T-helper 2 cell treated with Interferon-gamma antibody and Interleukin-4, amounts not matched to agents 5 μg/mL and 100 μg/mL, for 36 hours (primary cell): Measurements from ENCODE around the gene GAA.
A peak's percentile ranks its signal among the peaks of the same experiment; 100 is the strongest.

Experiments
- DNase-seq: peaks from one replicate; pipeline ENCODE4 v3.0.0; 2021; ENCODE audit warnings: low spot score
- H3K27ac Mint-ChIP-seq: one replicate; pipeline ENCODE4 v1.8.0; 2021; ENCODE audit warnings: mild to moderate bottlenecking, mixed read lengths
- H3K27me3 Mint-ChIP-seq: one replicate; pipeline ENCODE4 v1.8.0; 2021; ENCODE audit warnings: low read depth, mixed read lengths
- H3K36me3 Mint-ChIP-seq: one replicate; pipeline ENCODE4 v1.8.0; 2021; ENCODE audit warnings: low read depth, mixed read lengths
- H3K4me1 Mint-ChIP-seq: one replicate; pipeline ENCODE4 v1.8.0; 2021; ENCODE audit warnings: low read depth, mixed read lengths
- H3K4me3 Mint-ChIP-seq: one replicate; pipeline ENCODE4 v1.8.0; 2022; ENCODE audit warnings: mild to moderate bottlenecking, moderate library complexity, mixed read lengths
- H3K9me3 Mint-ChIP-seq: one replicate; pipeline ENCODE4 v1.8.0; 2021; ENCODE audit warnings: mixed read lengths

Gene GAA

GRCh38 chr17:80124351-80124981 lies 23.1 kb downstream of the GAA start:
- H3K27me3 Mint-ChIP-seq = peaks cover 17% of the 10 kb centered on the region
- no peaks in the 10 kb centered on the region for H3K36me3 Mint-ChIP-seq
- H3K4me3 Mint-ChIP-seq = no peak overlapping the region
- H3K4me1 Mint-ChIP-seq = no peaks in the 10 kb centered on the region
- H3K27ac Mint-ChIP-seq = no peak overlapping the region
- no peaks in the 10 kb centered on the region for H3K9me3 Mint-ChIP-seq
- no peak for DNase-seq

DNA sequence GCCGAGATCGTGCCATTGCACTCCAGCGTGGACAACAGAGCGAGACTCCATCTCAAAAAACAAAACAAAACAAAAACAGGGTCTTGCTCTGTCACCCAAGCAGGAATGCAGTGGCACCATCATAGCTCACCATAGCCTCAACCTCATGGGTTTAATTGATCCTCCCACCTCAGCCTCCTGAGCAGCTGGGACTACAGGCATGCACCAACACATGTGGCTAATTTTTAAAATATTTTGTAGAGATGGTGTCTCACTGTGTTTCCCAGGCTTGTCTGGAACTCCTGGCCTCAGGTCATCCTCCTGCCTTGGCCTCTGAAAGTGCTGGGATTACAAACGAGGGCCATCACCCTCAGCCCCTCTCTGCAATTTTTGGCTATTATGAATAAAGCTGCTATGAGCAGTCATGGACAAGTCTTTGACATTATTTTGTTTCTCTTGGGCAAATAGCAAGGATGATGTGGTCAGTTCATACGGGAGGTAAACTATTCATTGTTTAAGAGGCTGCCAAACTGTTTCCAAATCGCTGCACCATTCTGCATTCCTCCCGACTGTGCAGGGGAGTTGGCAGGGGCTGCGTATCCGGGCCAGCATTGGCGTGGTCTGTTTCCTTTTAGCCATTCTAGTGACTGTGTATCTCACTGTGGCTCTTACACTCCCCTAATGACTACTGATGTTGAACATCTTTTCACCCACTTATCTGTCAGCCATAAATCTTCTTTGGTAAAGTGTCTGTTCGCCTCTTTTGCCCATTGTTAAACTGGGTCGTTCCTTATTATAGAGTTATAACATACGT lies 24.5 kb downstream of the GAA start:
- no peak for DNase-seq
- H3K4me1 Mint-ChIP-seq = no peaks in the 10 kb centered on the region

GRCh38 chr17:80126449-80126715 lies 25.0 kb downstream of the GAA start:
- no peaks in the 10 kb centered on the region for H3K9me3 Mint-ChIP-seq
- DNase-seq = no peak
- no peaks in the 10 kb centered on the region for H3K36me3 Mint-ChIP-seq
- no peak overlapping the region for H3K27ac Mint-ChIP-seq
- H3K27me3 Mint-ChIP-seq = peaks cover 17% of the 10 kb centered on the region
- H3K4me3 Mint-ChIP-seq = no peak overlapping the region
- no peaks in the 10 kb centered on the region for H3K4me1 Mint-ChIP-seq

More for the DNA sequence above, 24.5 kb downstream of the GAA start:
- no peak overlapping the region for H3K27ac Mint-ChIP-seq
- peaks cover 17% of the 10 kb centered on the region for H3K27me3 Mint-ChIP-seq
- H3K4me3 Mint-ChIP-seq = no peak overlapping the region
- H3K36me3 Mint-ChIP-seq = no peaks in the 10 kb centered on the region
- no peaks in the 10 kb centered on the region for H3K9me3 Mint-ChIP-seq

DNA sequence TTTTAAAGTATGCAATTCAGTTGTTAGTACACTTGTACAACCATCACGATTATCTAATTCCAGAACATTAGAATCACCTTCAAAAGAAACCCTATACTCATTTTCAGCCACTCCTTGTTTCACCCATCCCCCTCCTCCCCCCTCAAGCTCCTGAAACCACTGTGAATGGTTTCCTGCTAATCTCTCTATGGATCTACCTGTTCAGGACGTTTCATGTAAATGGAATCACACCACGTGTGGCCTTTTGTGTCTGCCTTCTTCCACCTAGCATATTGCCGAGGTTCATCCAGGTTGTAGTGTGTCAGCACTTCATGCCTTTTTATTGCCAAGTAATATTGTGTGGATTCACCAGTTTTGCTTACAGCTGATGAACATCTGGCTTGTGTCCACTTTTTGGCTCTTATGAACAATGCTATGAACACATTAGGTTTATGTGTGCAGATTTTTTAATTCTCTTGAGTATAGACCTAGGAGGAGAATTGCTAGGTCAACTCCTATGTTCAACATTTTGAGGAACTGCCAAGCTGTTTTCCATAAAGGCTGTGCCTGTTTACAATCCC lies 27.7 kb downstream of the GAA start:
- Mint-ChIP-seq H3K4me1 (no peaks in the 10 kb centered on the region), H3K36me3 (peaks cover 13% of the 10 kb centered on the region), H3K27me3 (peaks cover 17% of the 10 kb centered on the region), H3K4me3 (no peak overlapping the region), H3K9me3 (no peaks in the 10 kb centered on the region), H3K27ac (no peak overlapping the region)
- DNase-seq = no peak

DNA sequence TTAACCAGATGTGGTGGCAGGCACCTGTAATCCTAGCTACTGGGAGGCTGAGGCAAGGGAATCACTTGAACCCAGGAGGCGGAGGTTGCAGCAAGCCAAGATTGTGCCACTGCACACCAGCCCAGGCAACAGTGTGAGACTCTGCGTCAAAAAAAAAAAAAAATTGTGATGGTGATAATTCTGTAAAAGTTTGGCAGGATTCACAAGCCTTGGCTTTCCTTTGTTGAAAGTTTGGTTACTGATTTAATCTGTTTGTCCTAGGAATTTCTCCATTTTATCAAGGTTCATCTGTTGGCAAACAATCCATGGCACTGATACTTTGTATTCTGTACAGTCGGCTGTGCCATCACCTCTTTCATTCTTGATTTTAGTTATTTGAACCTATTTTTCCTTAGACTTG lies 29.6 kb downstream of the GAA start:
- Mint-ChIP-seq H3K36me3 (peaks cover 26% of the 10 kb centered on the region), H3K27me3 (peaks cover 17% of the 10 kb centered on the region), H3K9me3 (no peaks in the 10 kb centered on the region), H3K4me1 (no peaks in the 10 kb centered on the region), H3K4me3 (no peak overlapping the region), H3K27ac (no peak overlapping the region)
- no peak for DNase-seq

- Mint-ChIP-seq H3K36me3 (peaks cover 44% of the 10 kb centered on the region), H3K4me3 (no peak overlapping the region), H3K27me3 (peaks cover 8% of the 10 kb centered on the region), H3K9me3 (no peaks in the 10 kb centered on the region), H3K27ac (no peak overlapping the region), H3K4me1 (no peaks in the 10 kb centered on the region)
- no peak for DNase-seq
These were observed 31.7 kb downstream of the GAA start for GRCh38 chr17:80132906-80133625.

DNA sequence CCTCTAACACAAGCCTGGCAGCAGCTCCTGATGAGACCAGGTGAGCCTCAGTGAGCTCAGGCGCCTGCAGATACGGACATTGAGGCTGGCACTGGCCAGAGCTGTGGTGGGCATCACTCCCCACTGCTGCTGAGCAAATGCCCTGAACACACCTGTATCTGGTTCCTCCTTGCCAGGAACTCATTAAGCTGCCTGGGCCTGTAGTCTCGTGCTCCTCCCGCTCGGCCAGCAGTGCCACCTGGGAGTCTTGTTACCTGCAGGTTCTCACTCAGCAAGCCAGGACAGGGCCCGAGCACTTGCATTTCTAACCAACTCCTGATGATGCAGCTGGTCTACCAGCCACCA lies 32.2 kb downstream of the GAA start:
- Mint-ChIP-seq H3K9me3 (no peaks in the 10 kb centered on the region), H3K4me1 (no peaks in the 10 kb centered on the region), H3K27me3 (peaks cover 4% of the 10 kb centered on the region), H3K4me3 (no peak overlapping the region), H3K27ac (no peak overlapping the region), H3K36me3 (peaks cover 47% of the 10 kb centered on the region)
- DNase-seq = no peak

- peaks cover 78% of the 10 kb centered on the region for H3K36me3 Mint-ChIP-seq
These were observed 35.8 kb downstream of the GAA start for GRCh38 chr17:80137131-80137530.

DNA sequence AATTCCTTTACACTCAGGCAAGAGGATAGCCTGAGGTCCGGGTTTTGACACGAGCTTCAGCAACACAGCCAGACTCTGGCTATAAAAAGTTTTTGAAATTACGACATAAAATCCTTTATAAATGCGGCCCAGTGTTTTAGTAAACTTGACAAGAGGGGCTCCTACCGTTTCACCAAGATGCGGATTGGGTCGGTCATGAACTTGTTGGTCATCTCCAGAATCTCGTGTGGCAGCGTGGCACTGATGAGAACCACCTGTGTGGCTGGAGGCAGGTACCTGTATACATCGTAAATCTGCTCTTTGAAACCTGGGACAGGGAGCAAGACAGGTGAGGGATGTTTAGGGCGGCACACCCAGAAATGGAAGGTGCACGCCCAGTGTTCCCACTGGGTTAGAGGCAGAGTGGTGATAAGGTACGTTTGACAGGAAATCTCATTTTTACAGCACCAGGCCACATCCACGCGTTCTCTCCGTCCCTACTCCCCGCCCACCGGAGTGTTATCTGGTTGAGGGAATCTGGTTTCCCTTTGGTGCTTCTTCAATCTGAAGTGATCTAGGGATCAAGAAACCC lies 37.6 kb downstream of the GAA start:
- Mint-ChIP-seq H3K27me3 (no peaks in the 10 kb centered on the region), H3K36me3 (peaks cover 77% of the 10 kb centered on the region), H3K4me1 (peaks cover 6% of the 10 kb centered on the region), H3K9me3 (no peaks in the 10 kb centered on the region), H3K27ac (no peak overlapping the region), H3K4me3 (no peak overlapping the region)
- no peak for DNase-seq

More at GRCh38 chr17:80137131-80137530, 35.8 kb downstream of the GAA start:
- peaks cover 5% of the 10 kb centered on the region for H3K4me1 Mint-ChIP-seq
- no peak overlapping the region for H3K4me3 Mint-ChIP-seq
- H3K27ac Mint-ChIP-seq = no peak overlapping the region
- no peak for DNase-seq
- no peaks in the 10 kb centered on the region for H3K27me3 Mint-ChIP-seq
- no peaks in the 10 kb centered on the region for H3K9me3 Mint-ChIP-seq

GRCh38 chr17:80141463-80142165 lies 40.2 kb downstream of the GAA start:
- Mint-ChIP-seq H3K4me3 (no peak overlapping the region), H3K9me3 (no peaks in the 10 kb centered on the region), H3K27ac (no peak overlapping the region), H3K27me3 (no peaks in the 10 kb centered on the region), H3K4me1 (peaks cover 26% of the 10 kb centered on the region), H3K36me3 (peaks cover 70% of the 10 kb centered on the region)
- DNase-seq = no peak

DNA sequence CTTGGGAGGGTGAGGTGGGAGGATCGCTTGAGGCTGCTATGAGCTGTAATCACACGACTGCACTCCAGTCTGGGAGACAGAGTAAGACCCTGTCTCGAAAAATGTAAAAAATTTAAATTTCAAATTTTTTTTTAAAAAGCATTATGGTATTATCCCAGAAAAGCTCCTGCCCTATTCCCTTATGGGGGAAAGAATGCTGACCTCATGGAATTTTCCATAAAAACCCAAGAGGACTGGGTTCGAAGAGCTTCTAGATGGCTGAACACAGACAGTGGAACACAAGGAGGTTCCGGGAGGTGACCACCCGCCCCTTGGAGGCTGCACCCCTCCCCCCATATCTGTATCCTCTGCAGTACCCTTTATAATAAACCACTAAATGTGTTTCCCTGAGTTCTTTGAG lies 41.5 kb downstream of the GAA start:
- Mint-ChIP-seq H3K4me3 (no peak overlapping the region), H3K4me1 (peaks cover 28% of the 10 kb centered on the region), H3K27me3 (no peaks in the 10 kb centered on the region), H3K27ac (no peak overlapping the region), H3K9me3 (no peaks in the 10 kb centered on the region), H3K36me3 (peaks cover 60% of the 10 kb centered on the region)
- DNase-seq = no peak

DNA sequence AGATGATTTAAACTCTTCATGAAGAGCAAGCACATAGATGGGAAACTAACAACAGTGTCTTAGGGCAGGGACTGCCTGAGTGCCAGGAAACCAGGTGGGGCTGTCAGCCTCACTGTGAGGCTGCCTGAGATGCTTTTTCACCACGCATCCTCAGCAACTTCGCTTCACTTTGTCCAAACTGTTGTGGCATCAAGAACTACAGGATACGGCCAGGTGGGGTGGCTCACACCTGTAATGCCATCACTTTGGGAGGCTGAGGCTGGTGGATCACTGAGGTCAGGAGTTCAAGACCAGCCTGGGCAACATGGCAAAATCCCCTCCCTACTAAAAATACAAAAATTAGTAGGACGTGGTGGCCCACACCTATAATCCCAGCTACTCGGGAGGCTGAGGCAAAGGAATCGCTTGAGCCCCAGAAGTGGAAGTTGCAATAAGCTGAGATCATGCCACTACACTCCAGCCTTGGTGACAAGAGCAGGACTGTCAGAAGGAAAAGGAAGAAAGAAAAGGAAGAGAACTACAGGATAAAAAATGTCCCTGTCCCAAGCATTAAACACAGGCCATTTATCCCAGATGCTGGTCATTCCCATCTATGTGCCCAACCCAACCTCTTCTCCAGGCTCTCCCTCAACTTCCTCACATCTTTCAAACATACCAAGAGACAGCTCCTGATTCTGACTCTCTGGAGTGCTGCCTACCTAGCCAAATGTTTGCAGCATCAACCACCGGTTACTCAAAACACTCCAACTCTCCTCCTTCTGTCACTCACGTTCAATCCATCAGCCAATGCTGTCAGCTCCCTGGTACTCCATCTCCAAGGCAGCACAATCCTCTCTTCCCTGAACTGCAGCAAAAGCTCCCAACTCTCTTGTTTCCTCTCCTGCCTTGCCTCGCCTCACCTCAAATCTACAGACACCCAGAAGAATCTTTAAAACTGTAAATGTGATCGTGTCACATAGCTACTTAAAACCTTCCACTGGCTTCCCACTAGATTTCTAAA lies 44.0 kb downstream of the GAA start:
- Mint-ChIP-seq H3K36me3 (peaks cover 39% of the 10 kb centered on the region), H3K9me3 (no peaks in the 10 kb centered on the region), H3K4me1 (peaks cover 35% of the 10 kb centered on the region), H3K4me3 (peak overlapping the region; percentile 88), H3K27me3 (no peaks in the 10 kb centered on the region), H3K27ac (peak overlapping the region; percentile 84)
- DNase-seq = no peak
